H1 (cell line): Measurements from ENCODE around the gene RGS3. TPM values are rescaled to one million over a fixed set of nuclear protein-coding genes. Genes with fewer than 3 reads are reported as not detected.

ENCODE experiments used
- CTCF ChIA-PET: fragments of 300-600 bp; sonication (Branson Sonifier 250); formaldehyde crosslinking; loops from one replicate; lab custom pipeline; 2021; ENCODE audit not compliant: partially characterized antibody; lab: Charles Lee
- POLR2A ChIA-PET: fragments of 300-600 bp; sonication (Branson Sonifier 250); formaldehyde crosslinking; loops from one replicate; lab custom pipeline; 2021; ENCODE audit warnings: inconsistent platforms; ENCODE audit not compliant: partially characterized antibody; lab: Charles Lee
- DNase-seq, 2 experiments: peaks; one replicate each; pipeline versions ENCODE4 v3.0.0 to v3.0.0-alpha.2; 2010 to 2022; ENCODE audit warnings: low spot score in 2 of 2, low read depth in 1 of 2, mixed read lengths in 1 of 2
- FAIRE-seq: peaks from 2 replicates; lab custom pipeline; 2011; peaks lifted over from hg19 to GRCh38; lab: Jason Lieb, UNC
- H2AFZ ChIP-seq: 2 replicates; pipeline ENCODE4 v1.8.1; 2012; ENCODE audit warnings: low read length, inconsistent platforms
- H2AK5ac ChIP-seq: 2 replicates; pipeline ENCODE4 v1.6.1; 2013; ENCODE audit warnings: low read depth, low read length
- H2BK120ac ChIP-seq: replicated peaks from 2 replicates; pipeline ENCODE3; 2013; ENCODE audit warnings: low read depth, low read length, inconsistent platforms
- H2BK12ac ChIP-seq: 2 replicates; pipeline ENCODE4 v1.6.1; 2013; ENCODE audit warnings: low read depth, low read length
- H2BK15ac ChIP-seq: 2 replicates; pipeline ENCODE4 v1.6.1; 2013; ENCODE audit warnings: low read length
- H2BK20ac ChIP-seq: 2 replicates; pipeline ENCODE4 v1.6.1; 2013; ENCODE audit warnings: low read length
- H2BK5ac ChIP-seq: 2 replicates; pipeline ENCODE4 v1.6.1; 2013; ENCODE audit warnings: low read depth, low read length
- H3K14ac ChIP-seq: 2 replicates; pipeline ENCODE4 v1.6.1; 2013; ENCODE audit warnings: inconsistent platforms; ENCODE audit not compliant: insufficient read length
- H3K18ac ChIP-seq: 2 replicates; pipeline ENCODE4 v1.6.1; 2013; ENCODE audit warnings: low read length; ENCODE audit errors: extremely low read depth
- H3K23ac ChIP-seq: 2 replicates; pipeline ENCODE4 v1.6.1; 2013; ENCODE audit warnings: inconsistent platforms; ENCODE audit not compliant: insufficient read length
- H3K23me2 ChIP-seq: 2 replicates; pipeline ENCODE4 v1.6.1; 2013; ENCODE audit warnings: low read depth, low read length
- H3K27ac ChIP-seq: 2 replicates; pipeline ENCODE4 v1.6.1; 2011; ENCODE audit warnings: low read depth, low read length, inconsistent platforms
- H3K27me3 ChIP-seq, 4 experiments: replicated peaks in 1 of 4; 1 replicate in 1 of 4; 2 replicates in 3 of 4; pipeline versions ENCODE4 v1.6.1 to v1.8.1; 2011 to 2013; ENCODE audit warnings: low read length in 3 of 4, mild to moderate bottlenecking in 3 of 4, inconsistent platforms in 2 of 4, mixed read lengths in 2 of 4, moderate library complexity in 1 of 4; ENCODE audit not compliant: control insufficient read depth in 3 of 4, insufficient read depth in 3 of 4; ENCODE audit errors: extremely low read depth in 1 of 4
- H3K36me3 ChIP-seq, 4 experiments: 2 replicates each; pipeline versions ENCODE4 v1.6.1 to v1.8.1; 2011 to 2013; ENCODE audit warnings: mild to moderate bottlenecking in 4 of 4, low read length in 3 of 4, moderate library complexity in 2 of 4, control low read depth in 1 of 4, inconsistent platforms in 1 of 4; ENCODE audit not compliant: insufficient read depth in 4 of 4, control insufficient read depth in 2 of 4
- H3K4ac ChIP-seq: replicated peaks from 2 replicates; pipeline ENCODE3; 2013; ENCODE audit warnings: low read length, low read depth, mixed read lengths, inconsistent platforms; ENCODE audit not compliant: insufficient read length
- H3K4me1 ChIP-seq, 4 experiments: replicated peaks in 1 of 4; 1 replicate in 1 of 4; 2 replicates in 3 of 4; pipeline versions ENCODE4 v1.6.1 to v1.8.1; 2011 to 2013; ENCODE audit warnings: low read length in 3 of 4, inconsistent platforms in 2 of 4, mixed read lengths in 1 of 4; ENCODE audit not compliant: insufficient read depth in 4 of 4, control insufficient read depth in 3 of 4
- H3K4me2 ChIP-seq, 2 experiments: 2 replicates each; pipeline versions ENCODE4 v1.6.1 to v1.8.1; 2011 to 2013; ENCODE audit warnings: low read depth in 2 of 2, low read length in 2 of 2, control low read depth in 1 of 2, inconsistent platforms in 1 of 2, mild to moderate bottlenecking in 1 of 2; ENCODE audit not compliant: insufficient read depth in 1 of 2
- H3K4me3 ChIP-seq, 4 experiments: fragments of 200-600, 300-600 bp in 1 of 4; sonication (generic), shearing (Covaris generic), sonication (Bioruptor Twin) in 1 of 4; 2 replicates each; pipeline versions ENCODE4 v1.5.1 to v1.8.1; 2011 to 2016; ENCODE audit warnings: low read length in 4 of 4, low read depth in 3 of 4, control low read depth in 2 of 4, inconsistent platforms in 2 of 4, mild to moderate bottlenecking in 2 of 4, mixed read lengths in 1 of 4, moderate library complexity in 1 of 4; ENCODE audit not compliant: insufficient read depth in 2 of 4; ENCODE audit errors: extremely low read depth in 1 of 4
- H3K56ac ChIP-seq: replicated peaks from 2 replicates; pipeline ENCODE3; 2013; ENCODE audit warnings: low read depth, mild to moderate bottlenecking, mixed read lengths, low read length, inconsistent platforms; ENCODE audit not compliant: insufficient read length
- H3K79me1 ChIP-seq: 2 replicates; pipeline ENCODE4 v1.6.1; 2013; ENCODE audit warnings: low read depth, low read length, control low read depth
- H3K79me2 ChIP-seq, 2 experiments: 2 replicates each; pipeline versions ENCODE4 v1.6.1 to v1.8.1; 2012 to 2013; ENCODE audit warnings: low read length in 2 of 2, mild to moderate bottlenecking in 2 of 2, inconsistent platforms in 1 of 2; ENCODE audit not compliant: insufficient read depth in 2 of 2, control insufficient read depth in 1 of 2
- H3K9ac ChIP-seq, 4 experiments: replicated peaks in 1 of 4; 1 replicate in 1 of 4; 2 replicates in 3 of 4; pipeline versions ENCODE4 v1.6.1 to v1.8.1; 2011 to 2013; ENCODE audit warnings: low read depth in 3 of 4, low read length in 3 of 4, control low read depth in 2 of 4, mild to moderate bottlenecking in 2 of 4, moderate library complexity in 2 of 4, inconsistent platforms in 1 of 4; ENCODE audit errors: extremely low read depth in 1 of 4
- H3K9me3 ChIP-seq, 2 experiments: 2 replicates each; pipeline versions ENCODE4 v1.6.1 to v1.8.1; 2012 to 2013; ENCODE audit warnings: mild to moderate bottlenecking in 2 of 2, moderate library complexity in 2 of 2, control low read depth in 1 of 2, inconsistent platforms in 1 of 2, low read depth in 1 of 2, low read length in 1 of 2, mixed read lengths in 1 of 2; ENCODE audit not compliant: insufficient read depth in 2 of 2
- H4K20me1 ChIP-seq, 2 experiments: replicated peaks in 1 of 2; 2 replicates each; pipeline versions ENCODE3 to v1.8.1; 2011 to 2013; ENCODE audit warnings: inconsistent platforms in 2 of 2, low read length in 2 of 2, mild to moderate bottlenecking in 1 of 2; ENCODE audit not compliant: insufficient read depth in 2 of 2, control insufficient read depth in 1 of 2
- H4K5ac ChIP-seq: 2 replicates; pipeline ENCODE4 v1.6.1; 2013; ENCODE audit warnings: low read length, low read depth, mixed read lengths, inconsistent platforms; ENCODE audit not compliant: insufficient read length
- H4K8ac ChIP-seq: 2 replicates; pipeline ENCODE4 v1.8.0; 2013; ENCODE audit warnings: mild to moderate bottlenecking, moderate library complexity, low read length, inconsistent platforms; ENCODE audit not compliant: insufficient read depth; ENCODE audit errors: extremely low read depth
- H4K91ac ChIP-seq: replicated peaks from 2 replicates; pipeline ENCODE3; 2013; ENCODE audit warnings: low read length, mixed read lengths, inconsistent platforms; ENCODE audit not compliant: insufficient read length
- ASH2L ChIP-seq: fragments of 200-600, 300-600 bp; sonication (generic); IDR thresholded peaks from one replicate; pipeline ENCODE4 v1.7.1; 2017; ENCODE audit warnings: low read length
- CHD2 ChIP-seq: IDR thresholded peaks from 2 replicates; pipeline ENCODE4 v1.6.1; 2012; ENCODE audit warnings: low read length, improper control_type of control experiment
- NRF1 ChIP-seq: IDR thresholded peaks from 2 replicates; pipeline ENCODE4 v1.6.1; 2011; ENCODE audit warnings: mild to moderate bottlenecking, low read depth, low read length, improper control_type of control experiment
- POU5F1 ChIP-seq: IDR thresholded peaks from 2 replicates; pipeline ENCODE4 v1.6.1; 2011; ENCODE audit warnings: low read depth, mild to moderate bottlenecking, low read length, moderate library complexity
- RAD21 ChIP-seq, 2 experiments: IDR thresholded peaks in 1 of 2; conservative IDR thresholded peaks in 1 of 2; 2 replicates each; pipeline ENCODE4 v1.6.1; 2011; ENCODE audit warnings: low read depth in 2 of 2, low read length in 2 of 2, improper control_type of control experiment in 1 of 2, inconsistent platforms in 1 of 2, mild to moderate bottlenecking in 1 of 2, moderate library complexity in 1 of 2
- RNF2 ChIP-seq: fragments of 200-900, 300-1000 bp; sonication (generic); IDR thresholded peaks from 2 replicates; pipeline ENCODE4 v1.7.1; 2016; ENCODE audit warnings: borderline replicate concordance, low read depth, mild to moderate bottlenecking, antibody characterized with exemption, low read length; ENCODE audit not compliant: poor library complexity, severe bottlenecking; ENCODE audit errors: missing control alignments
- WGBS, 2 experiments: shearing (Covaris generic) in 1 of 2; methylation state at CpG; one replicate each; pipeline versions ENCODE4 v1.1.6 to v1.1.7; 2013 to 2015; ENCODE audit warnings: low lambda C conversion rate in 2 of 2, mixed read lengths in 2 of 2, inconsistent platforms in 1 of 2, low coverage in 1 of 2, missing lambda C conversion rate in 1 of 2; ENCODE audit not compliant: insufficient replicate concordance in 2 of 2, insufficient coverage in 1 of 2, insufficient read length in 1 of 2; ENCODE audit errors: extremely low coverage in 1 of 2, missing lambda C conversion rate in 1 of 2; 5-methylcytosine and 5-hydroxymethylcytosine counted together
- polyA plus RNA-seq, 7 experiments: library from polyadenylated mRNA; depleted of rRNA in 3 of 7; stranded (reverse) in 5 of 7; unstranded in 2 of 7; fragments of >200 nt in 5 of 7; fragments of 200-250 nt in 2 of 7; gene quantifications; 1 replicate in 5 of 7; 2 replicates in 1 of 7; 4 replicates in 1 of 7; pipeline versions ENCODE4 v1.2.1 to v1.2.3, GENCODE V29; 2011 to 2013; ENCODE audit warnings: missing spikeins in 2 of 7, mixed read lengths in 2 of 7
- total RNA-seq: library from RNA; stranded (reverse); fragmentation: NEBNext Ultra II Directional; extraction: Animal tissue kit (Norgen Biotek cat#: 25700); gene quantifications from 2 replicates; pipeline ENCODE4 v1.2.1, GENCODE V29; 2021

Gene RGS3
- total and polyA plus RNA-seq, 2 of the 8 experiments (the other 6 are each of a cell fraction or from before 2014, with no cell fraction given): 12.6 to 18.2 TPM

- H3K23me2 ChIP-seq: no peaks in the 10 kb centered on the region
- H3K9ac ChIP-seq: no peak overlapping the region
- no peak overlapping the region for H3K23ac ChIP-seq
- H3K56ac ChIP-seq: no peak overlapping the region
- no peaks in the 10 kb centered on the region for H4K20me1 ChIP-seq
- H2BK15ac ChIP-seq: no peak overlapping the region
- H4K8ac ChIP-seq: no peak overlapping the region
- no peak overlapping the region for H2AFZ ChIP-seq
- CTCF ChIA-PET: interaction anchor here (0.5 to 10.2 kb wide), 8 partner anchors 8 to 625 kb away, joined by 3 to 67 read pairs (median 5); no protein-coding TSS in a partner anchor
- H2BK12ac ChIP-seq: no peak overlapping the region
- H2BK120ac ChIP-seq: no peak overlapping the region
- DNase-seq (no peak), FAIRE-seq (no peak)
- H4K91ac ChIP-seq: no peak overlapping the region
- no peak for TF ChIP-seq ASH2L
- TF ChIP-seq POU5F1: no peak
- TF ChIP-seq NRF1: no peak
- no peak for TF ChIP-seq CHD2
- TF ChIP-seq RAD21 (IDR thresholded peaks at IDR 0.05 in 1 of 2, conservative IDR thresholded peaks at IDR 0.05 in 1 of 2; ENCODE audit: low read depth in 2 of 2, low read length in 2 of 2): no peak
- no peak for TF ChIP-seq RNF2
- no peak overlapping the region for H3K27ac ChIP-seq
- H2AK5ac ChIP-seq: no peak overlapping the region
- H3K4me3 ChIP-seq: no peak overlapping the region
- H3K27me3 ChIP-seq: no peaks in the 10 kb centered on the region
- H3K14ac ChIP-seq: no peak overlapping the region
- peaks cover 0 to 2% (median 0%) of the 10 kb centered on the region in 4 experiments; a peak in 1 of 7 replicates for H3K4me1 ChIP-seq
- H3K4ac ChIP-seq: no peak overlapping the region
- POLR2A ChIA-PET: interaction anchor here (1.6 to 1.7 kb wide), 2 partner anchors 9 to 13 kb away, joined by 3 read pairs; no protein-coding TSS in a partner anchor
- no peak overlapping the region for H4K5ac ChIP-seq
- no peak overlapping the region for H3K18ac ChIP-seq
- no peaks in the 10 kb centered on the region for H3K9me3 ChIP-seq
- no peaks in the 10 kb centered on the region for H3K79me2 ChIP-seq
- 94% methylated on average over 8 of the region's 8 CpGs; no CpG with 5 or more reads in 1 of the 2 experiments for WGBS, 2 experiments
- H3K4me2 ChIP-seq: no peak overlapping the region
- no peak overlapping the region for H2BK20ac ChIP-seq
- H2BK5ac ChIP-seq: no peak overlapping the region
- H3K79me1 ChIP-seq: no peaks in the 10 kb centered on the region
- no peaks in the 10 kb centered on the region for H3K36me3 ChIP-seq
Observed at GRCh38 chr9:113526231-113526746, 62.8 kb downstream of the RGS3 start.
